ENCODE results near the gene TMCC3. TPM values are rescaled to one million over a fixed set of nuclear protein-coding genes. Genes with fewer than 3 reads are reported as not detected.
"Not testable (repeated sequence)": the region's sequence is repeated elsewhere in the genome, so short reads cannot be mapped to it uniquely, and the experiment has no call there.

The TMCC3 gene
- total RNA-seq, 1 experiment from 2014 or later: 1.9 TPM

GRCh38 chr12:94595152-94595551 is 55.2 kb downstream of the TMCC3 start:
- Histone ChIP-seq H3K27ac (no peak overlapping the region), H3K4me3 (no peak overlapping the region), H3K27me3 (replicated peaks) (no peaks in the 10 kb centered on the region), H3K36me3 (no peaks in the 10 kb centered on the region), H3K4me1 (replicated peaks) (no peaks in the 10 kb centered on the region), H3K9me3 (replicated peaks) (no peaks in the 10 kb centered on the region)
- no peak for DNase-seq (ENCODE audit: low read depth in 1 of 2, low spot score in 2 of 2)

GRCh38 chr12:94594443-94594825 is 55.9 kb downstream of the TMCC3 start:
- H3K36me3 ChIP-seq: no peaks in the 10 kb centered on the region
- no peak for DNase-seq (ENCODE audit: low read depth in 1 of 2, low spot score in 2 of 2)
- H3K4me1 ChIP-seq (replicated peaks): no peaks in the 10 kb centered on the region
- no peak overlapping the region for H3K4me3 ChIP-seq
- H3K27ac ChIP-seq: no peak overlapping the region
- H3K27me3 ChIP-seq (replicated peaks): no peaks in the 10 kb centered on the region
- H3K9me3 ChIP-seq (replicated peaks): no peaks in the 10 kb centered on the region

- Histone ChIP-seq H3K27me3 (replicated peaks) (no peaks in the 10 kb centered on the region), H3K36me3 (no peaks in the 10 kb centered on the region), H3K27ac (no peak overlapping the region), H3K9me3 (replicated peaks) (no peaks in the 10 kb centered on the region), H3K4me1 (replicated peaks) (no peaks in the 10 kb centered on the region), H3K4me3 (no peak overlapping the region)
- no peak for DNase-seq (ENCODE audit: low read depth in 1 of 2, low spot score in 2 of 2)
Measured at GRCh38 chr12:94593822-94594442, 56.4 kb downstream of the TMCC3 start.

GRCh38 chr12:94592723-94593122 is 57.6 kb downstream of the TMCC3 start:
- H3K27ac ChIP-seq; H3K4me1 ChIP-seq (replicated peaks); DNase-seq (ENCODE audit: low read depth in 1 of 2, low spot score in 2 of 2); H3K4me3 ChIP-seq; H3K36me3 ChIP-seq; H3K9me3 ChIP-seq (replicated peaks); H3K27me3 ChIP-seq (replicated peaks): not testable (repeated sequence)

- H3K27ac ChIP-seq: no peak overlapping the region
- no peak for DNase-seq (ENCODE audit: low read depth in 1 of 2, low spot score in 2 of 2)
- no peaks in the 10 kb centered on the region for H3K27me3 ChIP-seq (replicated peaks)
- no peak overlapping the region for H3K4me3 ChIP-seq
- no peaks in the 10 kb centered on the region for H3K4me1 ChIP-seq (replicated peaks)
- no peaks in the 10 kb centered on the region for H3K9me3 ChIP-seq (replicated peaks)
- no peaks in the 10 kb centered on the region for H3K36me3 ChIP-seq
Measured at GRCh38 chr12:94592080-94592479, 58.3 kb downstream of the TMCC3 start.

GRCh38 chr12:94590428-94590827 is 59.9 kb downstream of the TMCC3 start:
- DNase-seq (ENCODE audit: low read depth in 1 of 2, low spot score in 2 of 2): no peak
- Histone ChIP-seq H3K4me3 (no peak overlapping the region), H3K36me3 (no peaks in the 10 kb centered on the region), H3K4me1 (replicated peaks) (no peaks in the 10 kb centered on the region), H3K9me3 (replicated peaks) (no peaks in the 10 kb centered on the region), H3K27me3 (replicated peaks) (no peaks in the 10 kb centered on the region), H3K27ac (no peak overlapping the region)

GRCh38 chr12:94589591-94590001 is 60.8 kb downstream of the TMCC3 start:
- Histone ChIP-seq H3K36me3 (no peaks in the 10 kb centered on the region), H3K4me1 (replicated peaks) (no peaks in the 10 kb centered on the region), H3K9me3 (replicated peaks) (no peaks in the 10 kb centered on the region), H3K27ac (no peak overlapping the region), H3K4me3 (no peak overlapping the region), H3K27me3 (replicated peaks) (no peaks in the 10 kb centered on the region)
- DNase-seq (ENCODE audit: low read depth in 1 of 2, low spot score in 2 of 2): no peak

GRCh38 chr12:94588346-94588745 is 62.0 kb downstream of the TMCC3 start:
- Histone ChIP-seq H3K4me3 (no peak overlapping the region), H3K36me3 (no peaks in the 10 kb centered on the region), H3K9me3 (replicated peaks) (no peaks in the 10 kb centered on the region), H3K27ac (no peak overlapping the region), H3K27me3 (replicated peaks) (no peaks in the 10 kb centered on the region), H3K4me1 (replicated peaks) (no peaks in the 10 kb centered on the region)
- DNase-seq (ENCODE audit: low read depth in 1 of 2, low spot score in 2 of 2): no peak

GRCh38 chr12:94587266-94588241 is 62.8 kb downstream of the TMCC3 start:
- DNase-seq (ENCODE audit: low read depth in 1 of 2, low spot score in 2 of 2): no peak
- H3K4me3 ChIP-seq: no peak overlapping the region
- H3K4me1 ChIP-seq (replicated peaks): no peaks in the 10 kb centered on the region
- H3K27me3 ChIP-seq (replicated peaks): no peaks in the 10 kb centered on the region
- H3K9me3 ChIP-seq (replicated peaks): no peaks in the 10 kb centered on the region
- no peaks in the 10 kb centered on the region for H3K36me3 ChIP-seq
- H3K27ac ChIP-seq: no peak overlapping the region

- Histone ChIP-seq H3K9me3 (replicated peaks) (no peaks in the 10 kb centered on the region), H3K4me3 (no peak overlapping the region)
- DNase-seq (ENCODE audit: low read depth in 1 of 2, low spot score in 2 of 2): no peak
Measured at GRCh38 chr12:94586589-94587259, 63.6 kb downstream of the TMCC3 start.

GRCh38 chr12:94585626-94586025 is 64.7 kb downstream of the TMCC3 start:
- Histone ChIP-seq H3K4me1 (replicated peaks) (no peaks in the 10 kb centered on the region), H3K9me3 (replicated peaks) (no peaks in the 10 kb centered on the region), H3K27me3 (replicated peaks) (no peaks in the 10 kb centered on the region), H3K27ac (no peak overlapping the region), H3K36me3 (no peaks in the 10 kb centered on the region), H3K4me3 (no peak overlapping the region)
- no peak for DNase-seq (ENCODE audit: low read depth in 1 of 2, low spot score in 2 of 2)

More at GRCh38 chr12:94586589-94587259, 63.6 kb downstream of the TMCC3 start:
- Histone ChIP-seq H3K36me3 (no peaks in the 10 kb centered on the region), H3K4me1 (replicated peaks) (no peaks in the 10 kb centered on the region), H3K27ac (no peak overlapping the region), H3K27me3 (replicated peaks) (no peaks in the 10 kb centered on the region)

- H3K27me3 ChIP-seq (replicated peaks): no peaks in the 10 kb centered on the region
- no peaks in the 10 kb centered on the region for H3K36me3 ChIP-seq
- H3K4me1 ChIP-seq (replicated peaks): no peaks in the 10 kb centered on the region
- no peak for DNase-seq (ENCODE audit: low read depth in 1 of 2, low spot score in 2 of 2)
- no peaks in the 10 kb centered on the region for H3K9me3 ChIP-seq (replicated peaks)
- no peak overlapping the region for H3K4me3 ChIP-seq
- no peak overlapping the region for H3K27ac ChIP-seq
Measured at GRCh38 chr12:94584377-94584776, 66.0 kb downstream of the TMCC3 start.

- H3K9me3 ChIP-seq (replicated peaks): no peaks in the 10 kb centered on the region
- no peak overlapping the region for H3K27ac ChIP-seq
- H3K4me3 ChIP-seq: no peak overlapping the region
- no peaks in the 10 kb centered on the region for H3K36me3 ChIP-seq
- no peaks in the 10 kb centered on the region for H3K4me1 ChIP-seq (replicated peaks)
- no peaks in the 10 kb centered on the region for H3K27me3 ChIP-seq (replicated peaks)
- DNase-seq (ENCODE audit: low read depth in 1 of 2, low spot score in 2 of 2): no peak
Measured at GRCh38 chr12:94582591-94582990, 67.8 kb downstream of the TMCC3 start.
